ENCODE data around the gene STK25. TPM values are rescaled to one million over a fixed set of nuclear protein-coding genes. Genes with fewer than 3 reads are reported as not detected.

The STK25 gene
- total RNA-seq, 4 donors from 2014 or later, result 159 to 427 (median 205) TPM

- H3K9me3 ChIP-seq, result no peaks in the 10 kb centered on the region
- no peak overlapping the region for H3K27ac ChIP-seq
- peaks cover 0 to 34% (median 22%) of the 10 kb centered on the region in 4 donors for H3K4me1 ChIP-seq
- DNase-seq, result no peak
- no peak overlapping the region for H3K4me3 ChIP-seq
- in situ Hi-C loops (cut with MboI; ENCODE audit: low pct_ligation_motif_present in 1 of 4, low pct_unique_long_range_greater_than_20kb in 1 of 4, low sequenced_read_pairs in 3 of 4), result no loop called here
- no peaks in the 10 kb centered on the region for H3K27me3 ChIP-seq
- WGBS, 2 donors (ENCODE audit: low coverage in 1 of 2), result 87% methylated on average over 15 of the region's 15 CpGs; no CpG with 5 or more reads in 1 of the 2 donors
- TF ChIP-seq CTCF (IDR thresholded peaks at IDR 0.05), result no peak
- TF ChIP-seq POLR2A (IDR thresholded peaks at IDR 0.05), result no peak
- no peak for TF ChIP-seq POLR2AphosphoS5 (IDR thresholded peaks at IDR 0.05)
- no peak for TF ChIP-seq EP300 (IDR thresholded peaks at IDR 0.05; ENCODE audit: low read depth)
- intact Hi-C loops (cut with DNase I; ENCODE audit: low total_unique reads), result no loop called here
- H3K36me3 ChIP-seq, result peaks cover 0 to 10% (median 0%) of the 10 kb centered on the region in 4 donors
Observed at GRCh38 chr2:241491549-241492173, 16.7 kb downstream of the STK25 start.

- WGBS, 2 donors (ENCODE audit: low coverage in 1 of 2), result 80 to 82% methylated on average over 1 to 16 of the region's 16 CpGs
- peak overlapping the region in 2 of 4 donors; percentile 7 to 52 for H3K27ac ChIP-seq
- H3K36me3 ChIP-seq, result peaks cover 0 to 10% (median 0%) of the 10 kb centered on the region in 4 donors
- TF ChIP-seq POLR2AphosphoS5 (IDR thresholded peaks at IDR 0.05), result no peak
- TF ChIP-seq CTCF (IDR thresholded peaks at IDR 0.05), result no peak
- TF ChIP-seq POLR2A (IDR thresholded peaks at IDR 0.05), result no peak
- TF ChIP-seq EP300 (IDR thresholded peaks at IDR 0.05; ENCODE audit: low read depth), result no peak
- in situ Hi-C loops (cut with MboI; ENCODE audit: low pct_ligation_motif_present in 1 of 4, low pct_unique_long_range_greater_than_20kb in 1 of 4, low sequenced_read_pairs in 3 of 4) (no loop called here), intact Hi-C loops (cut with DNase I; ENCODE audit: low total_unique reads) (no loop called here)
- peaks cover 0 to 27% (median 15%) of the 10 kb centered on the region in 4 donors for H3K4me1 ChIP-seq
- H3K27me3 ChIP-seq, result no peaks in the 10 kb centered on the region
- DNase-seq, result no peak
- H3K4me3 ChIP-seq, result no peak overlapping the region
- H3K9me3 ChIP-seq, result no peaks in the 10 kb centered on the region
Observed at GRCh38 chr2:241490825-241491506, 17.4 kb downstream of the STK25 start.

- DNase-seq, result peak; percentile 74
- TF ChIP-seq POLR2AphosphoS5 (IDR thresholded peaks at IDR 0.05) (no peak), CTCF (IDR thresholded peaks at IDR 0.05) (no peak), EP300 (IDR thresholded peaks at IDR 0.05; ENCODE audit: low read depth) (no peak), POLR2A (IDR thresholded peaks at IDR 0.05) (no peak)
- Histone ChIP-seq H3K4me3 (no peak overlapping the region), H3K9me3 (no peaks in the 10 kb centered on the region), H3K36me3 (peaks cover 0 to 10% (median 0%) of the 10 kb centered on the region in 4 donors), H3K27ac (peak overlapping the region in 3 of 4 donors; percentile 7 to 61 (median 52)), H3K4me1 (peaks cover 0 to 23% (median 13%) of the 10 kb centered on the region in 4 donors), H3K27me3 (no peaks in the 10 kb centered on the region)
- intact Hi-C loops (cut with DNase I; ENCODE audit: low total_unique reads), result no loop called here
- in situ Hi-C loops (cut with MboI; ENCODE audit: low pct_ligation_motif_present in 1 of 4, low pct_unique_long_range_greater_than_20kb in 1 of 4, low sequenced_read_pairs in 3 of 4), result no loop called here
- WGBS, 2 donors (ENCODE audit: low coverage in 1 of 2), result 68% methylated on average over 12 of the region's 15 CpGs; no CpG with 5 or more reads in 1 of the 2 donors
Observed at GRCh38 chr2:241489733-241490680, 18.4 kb downstream of the STK25 start.

GRCh38 chr2:241489088-241489487, 19.3 kb downstream of the STK25 start:
- H3K27ac ChIP-seq, result no peak overlapping the region
- in situ Hi-C loops (cut with MboI; ENCODE audit: low pct_ligation_motif_present in 1 of 4, low pct_unique_long_range_greater_than_20kb in 1 of 4, low sequenced_read_pairs in 3 of 4), result no loop called here

More at GRCh38 chr2:241489088-241489487, 19.3 kb downstream of the STK25 start:
- Histone ChIP-seq H3K4me1 (peaks cover 0 to 15% (median 13%) of the 10 kb centered on the region in 4 donors), H3K4me3 (no peak overlapping the region), H3K27me3 (no peaks in the 10 kb centered on the region), H3K36me3 (peaks cover 0 to 8% (median 0%) of the 10 kb centered on the region in 4 donors), H3K9me3 (no peaks in the 10 kb centered on the region)
- no peak for DNase-seq
- no peak for TF ChIP-seq EP300 (IDR thresholded peaks at IDR 0.05; ENCODE audit: low read depth)
- no peak for TF ChIP-seq POLR2AphosphoS5 (IDR thresholded peaks at IDR 0.05)
- TF ChIP-seq CTCF (IDR thresholded peaks at IDR 0.05), result no peak
- no peak for TF ChIP-seq POLR2A (IDR thresholded peaks at IDR 0.05)
- WGBS, 2 donors (ENCODE audit: low coverage in 1 of 2), result 86% methylated on average over 3 of the region's 3 CpGs
- intact Hi-C loops (cut with DNase I; ENCODE audit: low total_unique reads), result no loop called here

All from transverse colon (tissue), 4 donors.